Stimulated activated naive B cell treated with anti-CD40 and anti-IgM and Interleukin-4, amounts not matched to agents 10 μg/mL and 1 μg/mL and 100 μg/mL, for 72 hours (primary cell): Measurements from ENCODE around the gene SAG.

Experiments
- ATAC-seq, 2 donors: fragments of 150-1000 bp; cut with Tn5 transposase; replicated peaks; 2 replicates each; pipeline ENCODE4 v1.10.0; 2021; ENCODE audit warnings: moderate library complexity in 1 of 2
- DNase-seq: peaks from one replicate; pipeline ENCODE4 v3.0.0; 2021
- H3K27ac Mint-ChIP-seq: one replicate; pipeline ENCODE4 v1.8.0; 2022; ENCODE audit warnings: mild to moderate bottlenecking, mixed read lengths
- H3K27me3 Mint-ChIP-seq, 2 donors: one replicate each; pipeline ENCODE4 v1.8.0; 2022; ENCODE audit warnings: mixed read lengths in 2 of 2
- H3K36me3 Mint-ChIP-seq, 2 donors: one replicate each; pipeline ENCODE4 v1.8.0; 2022; ENCODE audit warnings: mixed read lengths in 2 of 2, mild to moderate bottlenecking in 1 of 2
- H3K4me1 Mint-ChIP-seq, 2 donors: one replicate each; pipeline ENCODE4 v1.8.0; 2022; ENCODE audit warnings: mixed read lengths in 2 of 2, mild to moderate bottlenecking in 1 of 2
- H3K4me3 Mint-ChIP-seq, 2 donors: one replicate each; pipeline ENCODE4 v1.8.0; 2022; ENCODE audit warnings: mild to moderate bottlenecking in 2 of 2, mixed read lengths in 2 of 2, moderate library complexity in 1 of 2
- H3K9me3 Mint-ChIP-seq, 2 donors: one replicate each; pipeline ENCODE4 v1.8.0; 2022; ENCODE audit warnings: mixed read lengths in 2 of 2, mild to moderate bottlenecking in 1 of 2

The SAG gene

DNA sequence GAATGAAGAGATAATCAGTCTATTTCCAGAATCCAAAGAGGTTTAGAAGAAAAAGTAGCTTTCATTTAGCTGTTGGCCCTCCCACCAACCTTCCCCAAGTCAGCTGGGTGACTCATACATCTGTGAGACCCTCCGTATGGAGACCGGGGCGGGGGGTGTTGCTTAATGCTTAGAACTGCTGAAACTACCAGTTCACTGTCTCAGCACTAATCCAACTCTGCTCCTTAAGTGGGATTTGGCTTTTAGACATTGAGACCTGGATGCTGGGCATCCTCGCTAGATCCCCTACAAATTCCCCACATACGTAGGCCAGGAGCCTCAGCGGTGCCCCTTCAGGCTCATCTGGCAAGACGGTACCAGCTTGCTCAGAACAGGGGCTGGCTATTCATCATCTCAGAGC lies at the start of gene SAG:
SAG (plus strand) TSS at position 252 of the 400 bp plus-strand sequence. CDS start 1,374 bp downstream, outside the sequence.
- no peaks in the 10 kb centered on the region for H3K9me3 Mint-ChIP-seq
- ATAC-seq (no peak), DNase-seq (no peak)
- peak within 1 kb of the TSS; percentile 53 for H3K27ac Mint-ChIP-seq
- H3K4me1 Mint-ChIP-seq: peaks cover 17 to 27% of the 10 kb centered on the region in 2 donors
- H3K4me3 Mint-ChIP-seq: no peak within 1 kb of the TSS
- no peaks in the 10 kb centered on the region for H3K36me3 Mint-ChIP-seq
- H3K27me3 Mint-ChIP-seq: no peaks in the 10 kb centered on the region

- Mint-ChIP-seq H3K27me3 (no peaks in the 10 kb centered on the region), H3K9me3 (no peaks in the 10 kb centered on the region), H3K4me3 (no peak overlapping the region), H3K36me3 (peaks cover 38 to 56% of the 10 kb centered on the region in 2 donors), H3K27ac (no peak overlapping the region), H3K4me1 (peaks cover 33 to 54% of the 10 kb centered on the region in 2 donors)
- DNase-seq: no peak
- ATAC-seq: no peak
Observed at GRCh38 chr2:233258211-233258610, 49.4 kb upstream of the SAG start.

DNA sequence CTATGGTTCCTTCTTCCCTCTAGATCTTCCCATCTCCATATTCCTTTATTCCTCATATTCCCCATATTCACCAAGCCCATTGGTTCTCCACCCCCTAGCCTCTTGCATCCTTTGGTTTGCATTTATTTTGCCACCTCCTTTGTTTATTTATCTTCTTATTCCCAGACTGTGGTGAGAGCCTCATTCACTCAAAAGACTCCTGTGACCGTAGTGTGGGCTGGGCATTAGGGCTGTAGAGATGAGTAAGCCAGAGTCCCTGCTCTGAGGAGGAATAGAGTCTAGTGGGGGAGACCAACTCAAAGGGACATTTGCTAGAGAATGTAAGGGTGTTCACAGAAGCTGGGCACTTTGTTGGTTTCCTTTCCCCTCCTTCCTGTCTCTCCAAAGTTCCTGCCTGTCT lies 47.9 kb upstream of the SAG start:
- Mint-ChIP-seq H3K4me1 (peaks cover 31 to 41% of the 10 kb centered on the region in 2 donors), H3K27ac (no peak overlapping the region), H3K9me3 (no peaks in the 10 kb centered on the region), H3K36me3 (peaks cover 40 to 65% of the 10 kb centered on the region in 2 donors), H3K27me3 (no peaks in the 10 kb centered on the region), H3K4me3 (no peak overlapping the region)
- DNase-seq (no peak), ATAC-seq (no peak)

- H3K4me1 Mint-ChIP-seq: peaks cover 26 to 34% of the 10 kb centered on the region in 2 donors
Observed at GRCh38 chr2:233260661-233261060, 47.0 kb upstream of the SAG start.

GRCh38 chr2:233261819-233262555 lies 45.6 kb upstream of the SAG start:
- ATAC-seq: peak; percentile 48 to 78

More at GRCh38 chr2:233260661-233261060, 47.0 kb upstream of the SAG start:
- DNase-seq: no peak
- H3K9me3 Mint-ChIP-seq: no peaks in the 10 kb centered on the region
- H3K27ac Mint-ChIP-seq: peak overlapping the region; percentile 79
- no peak overlapping the region for H3K4me3 Mint-ChIP-seq
- ATAC-seq: no peak
- H3K27me3 Mint-ChIP-seq: no peaks in the 10 kb centered on the region
- peaks cover 42 to 62% of the 10 kb centered on the region in 2 donors for H3K36me3 Mint-ChIP-seq

DNA sequence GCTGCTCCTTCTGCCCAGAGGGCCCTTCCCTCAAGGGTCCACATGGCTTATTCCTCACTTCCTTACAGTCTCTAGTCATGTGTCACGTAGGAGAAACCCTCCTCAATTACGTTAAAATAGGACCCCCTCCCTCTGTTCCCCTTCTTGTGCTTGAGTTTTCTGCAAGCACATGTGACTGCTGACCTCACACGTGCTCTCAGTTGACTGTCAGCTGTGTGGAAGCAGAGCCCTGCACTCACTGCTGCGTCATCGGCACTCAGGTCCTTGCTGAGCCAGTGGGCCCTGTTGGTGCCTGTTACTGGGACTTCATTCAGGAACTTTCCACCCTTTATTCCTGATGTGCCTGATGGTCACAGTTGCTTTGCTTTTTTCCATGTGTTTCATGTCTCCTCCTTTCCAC lies 45.1 kb upstream of the SAG start:
- peaks cover 38 to 52% of the 10 kb centered on the region in 2 donors for H3K4me1 Mint-ChIP-seq
- no peaks in the 10 kb centered on the region for H3K27me3 Mint-ChIP-seq
- peak overlapping the region; percentile 79 for H3K27ac Mint-ChIP-seq
- H3K36me3 Mint-ChIP-seq: peaks cover 59 to 79% of the 10 kb centered on the region in 2 donors
- no peak for DNase-seq
- H3K9me3 Mint-ChIP-seq: no peaks in the 10 kb centered on the region
- ATAC-seq: no peak
- no peak overlapping the region for H3K4me3 Mint-ChIP-seq

More at GRCh38 chr2:233261819-233262555, 45.6 kb upstream of the SAG start:
- Mint-ChIP-seq H3K27ac (peak overlapping the region; percentile 79), H3K36me3 (peaks cover 54 to 75% of the 10 kb centered on the region in 2 donors), H3K9me3 (no peaks in the 10 kb centered on the region), H3K4me3 (no peak overlapping the region), H3K4me1 (peaks cover 35 to 46% of the 10 kb centered on the region in 2 donors), H3K27me3 (no peaks in the 10 kb centered on the region)
- DNase-seq: no peak

- no peak for DNase-seq
- Mint-ChIP-seq H3K4me3 (no peak overlapping the region), H3K27ac (no peak overlapping the region), H3K36me3 (peaks cover 63 to 83% of the 10 kb centered on the region in 2 donors), H3K27me3 (no peaks in the 10 kb centered on the region), H3K9me3 (no peaks in the 10 kb centered on the region), H3K4me1 (peaks cover 44 to 57% of the 10 kb centered on the region in 2 donors)
- no peak for ATAC-seq
Observed at GRCh38 chr2:233263045-233263570, 44.5 kb upstream of the SAG start.

DNA sequence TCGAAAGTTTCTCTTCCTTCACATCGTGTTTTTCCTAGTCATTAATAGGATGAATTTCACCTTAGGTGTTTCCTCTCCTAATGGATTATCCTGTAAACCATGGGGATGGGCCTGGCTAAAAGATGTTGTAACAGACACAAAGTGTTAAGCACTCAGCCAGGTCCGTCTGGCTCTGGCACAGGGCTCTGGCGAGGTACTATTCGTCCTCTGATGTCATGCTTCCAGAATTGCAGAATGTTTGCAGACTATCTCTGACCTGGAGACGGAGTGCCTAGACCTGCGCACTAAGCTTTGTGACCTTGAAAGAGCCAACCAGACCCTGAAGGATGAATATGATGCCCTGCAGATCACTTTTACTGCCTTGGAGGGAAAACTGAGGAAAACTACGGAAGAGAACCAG lies 42.9 kb upstream of the SAG start:
- Mint-ChIP-seq H3K4me3 (no peak overlapping the region), H3K27ac (no peak overlapping the region), H3K9me3 (no peaks in the 10 kb centered on the region), H3K4me1 (peaks cover 56 to 69% of the 10 kb centered on the region in 2 donors), H3K36me3 (peaks cover 68 to 80% of the 10 kb centered on the region in 2 donors), H3K27me3 (no peaks in the 10 kb centered on the region)
- DNase-seq: no peak
- ATAC-seq: no peak

- ATAC-seq (peak; percentile 43 to 52), DNase-seq (no peak)
- Mint-ChIP-seq H3K27ac (peak overlapping the region; percentile 59), H3K4me1 (peaks cover 55 to 71% of the 10 kb centered on the region in 2 donors), H3K9me3 (no peaks in the 10 kb centered on the region), H3K36me3 (peaks cover 63 to 80% of the 10 kb centered on the region in 2 donors), H3K4me3 (no peak overlapping the region), H3K27me3 (no peaks in the 10 kb centered on the region)
Observed at GRCh38 chr2:233265899-233266431, 41.7 kb upstream of the SAG start.

GRCh38 chr2:233266481-233266880 lies 41.1 kb upstream of the SAG start:
- H3K27me3 Mint-ChIP-seq: no peaks in the 10 kb centered on the region
- H3K4me1 Mint-ChIP-seq: peaks cover 51 to 66% of the 10 kb centered on the region in 2 donors
- H3K9me3 Mint-ChIP-seq: no peaks in the 10 kb centered on the region
- H3K36me3 Mint-ChIP-seq: peaks cover 60 to 78% of the 10 kb centered on the region in 2 donors
- ATAC-seq (no peak), DNase-seq (no peak)
- H3K4me3 Mint-ChIP-seq: no peak overlapping the region
- H3K27ac Mint-ChIP-seq: peak overlapping the region; percentile 89

DNA sequence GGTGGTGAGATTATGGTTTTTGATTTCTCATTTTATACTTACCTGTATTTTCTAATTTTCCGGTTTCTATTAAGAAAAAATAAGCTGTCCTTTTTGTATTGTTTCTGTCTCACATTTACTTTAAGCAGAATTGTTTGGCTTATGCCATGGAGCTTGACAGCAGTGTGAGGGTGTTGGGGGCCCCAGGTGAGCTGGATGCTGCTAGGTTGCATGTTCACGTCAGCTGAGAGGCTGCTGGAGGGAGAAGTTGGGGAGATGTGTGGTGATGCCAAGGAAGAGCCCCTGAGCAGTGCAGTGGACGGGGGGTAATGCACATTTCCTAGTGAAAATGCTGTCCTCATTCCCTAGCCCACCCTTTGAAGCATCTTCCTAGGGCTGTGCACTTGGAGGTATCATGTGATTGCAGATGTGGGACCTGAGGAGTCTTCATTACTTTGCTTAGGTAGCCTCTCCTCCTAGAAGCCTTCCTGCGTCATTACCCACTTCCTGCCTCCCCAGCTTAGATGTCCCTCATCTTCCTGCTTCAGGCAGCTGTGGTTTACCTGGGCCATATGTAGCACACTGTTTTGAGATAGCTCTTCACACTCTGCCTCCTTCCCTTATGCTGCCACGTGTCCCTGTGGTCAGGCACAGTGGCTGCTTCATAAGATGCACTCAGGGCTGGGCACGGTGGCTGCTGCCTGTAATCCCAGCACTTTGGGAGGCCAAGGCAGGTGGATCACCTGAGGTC lies 39.9 kb upstream of the SAG start:
- Mint-ChIP-seq H3K4me3 (peak overlapping the region in 1 of 2 donors; percentile 37), H3K27me3 (no peaks in the 10 kb centered on the region), H3K36me3 (peaks cover 57 to 71% of the 10 kb centered on the region in 2 donors), H3K27ac (peak overlapping the region; percentile 89), H3K9me3 (no peaks in the 10 kb centered on the region), H3K4me1 (peaks cover 39 to 55% of the 10 kb centered on the region in 2 donors)
- peak; percentile 96 to 97 for ATAC-seq
- DNase-seq: peak; percentile 33

- ATAC-seq (no peak), DNase-seq (no peak)
- H3K4me3 Mint-ChIP-seq: no peak overlapping the region
- H3K27ac Mint-ChIP-seq: peak overlapping the region; percentile 82
- H3K36me3 Mint-ChIP-seq: peaks cover 62 to 79% of the 10 kb centered on the region in 2 donors
- H3K4me1 Mint-ChIP-seq: peaks cover 42 to 56% of the 10 kb centered on the region in 2 donors
- H3K27me3 Mint-ChIP-seq: no peaks in the 10 kb centered on the region
- H3K9me3 Mint-ChIP-seq: no peaks in the 10 kb centered on the region
Observed at GRCh38 chr2:233270366-233270765, 37.2 kb upstream of the SAG start.

DNA sequence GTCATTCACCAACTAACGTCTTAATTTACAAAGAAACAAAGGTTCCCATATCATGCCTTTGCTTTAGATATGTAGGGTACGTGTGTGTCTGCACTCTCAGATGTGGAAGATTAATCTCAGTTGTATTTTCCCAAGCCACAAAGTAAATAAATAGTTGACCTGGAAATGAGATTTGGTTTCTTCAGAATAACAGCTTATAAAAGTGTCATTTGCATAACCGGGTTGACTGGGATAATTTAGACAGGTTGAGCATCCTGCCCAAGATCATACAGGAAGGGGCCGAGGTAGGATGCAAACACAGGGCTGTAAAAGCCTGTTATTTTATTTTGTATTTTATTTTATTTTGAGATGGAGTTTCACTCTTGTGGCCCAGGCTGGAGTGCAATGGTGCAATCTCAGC lies 36.7 kb upstream of the SAG start:
- Mint-ChIP-seq H3K9me3 (no peaks in the 10 kb centered on the region), H3K4me1 (peaks cover 39 to 52% of the 10 kb centered on the region in 2 donors), H3K36me3 (peaks cover 60 to 81% of the 10 kb centered on the region in 2 donors), H3K27ac (no peak overlapping the region), H3K4me3 (no peak overlapping the region), H3K27me3 (no peaks in the 10 kb centered on the region)
- ATAC-seq (no peak), DNase-seq (no peak)

DNA sequence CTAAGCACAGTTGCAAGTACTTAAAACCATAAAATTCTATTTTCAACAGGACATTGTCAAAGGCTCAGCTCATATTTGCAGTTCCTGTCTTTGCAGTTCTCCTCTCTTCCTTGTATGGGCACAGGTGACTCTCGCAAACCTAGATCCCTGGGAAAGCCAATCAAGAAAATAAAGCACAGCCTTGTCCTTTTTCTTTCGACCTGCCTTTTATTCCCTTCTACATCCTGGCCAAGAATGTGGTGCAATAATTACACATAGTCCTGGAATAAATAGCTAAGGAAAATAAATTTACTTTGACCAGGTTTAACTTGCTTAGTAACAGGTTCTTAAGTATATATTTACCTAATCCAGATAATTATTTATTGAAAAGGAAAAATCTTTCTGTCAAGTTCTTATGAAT lies 35.9 kb upstream of the SAG start:
- H3K4me3 Mint-ChIP-seq: no peak overlapping the region
- no peak for DNase-seq
- no peaks in the 10 kb centered on the region for H3K9me3 Mint-ChIP-seq
- ATAC-seq: no peak
- H3K27me3 Mint-ChIP-seq: no peaks in the 10 kb centered on the region
- H3K27ac Mint-ChIP-seq: no peak overlapping the region
- H3K4me1 Mint-ChIP-seq: peaks cover 35 to 45% of the 10 kb centered on the region in 2 donors
- peaks cover 53 to 78% of the 10 kb centered on the region in 2 donors for H3K36me3 Mint-ChIP-seq
